Stimulated activated CD4-positive, alpha-beta T cell treated with anti-CD3 and anti-CD28 coated beads, Interleukin-4, amount 100 ng/mL, for 4 hours (primary cell): ENCODE measurements around the gene LMOD1.

ENCODE experiments used
- DNase-seq, 2 experiments: peaks; one replicate each; pipeline ENCODE4 v3.0.0-alpha.2; 2020

LMOD1 gene

GRCh38 chr1:201851949-201852348, 94.4 kb downstream of the LMOD1 start:
- DNase-seq, result no peak

- no peak for DNase-seq
Measured at GRCh38 chr1:201850053-201850397, 96.3 kb downstream of the LMOD1 start.

- no peak for DNase-seq
Measured at GRCh38 chr1:201849372-201850052, 96.8 kb downstream of the LMOD1 start.

- no peak for DNase-seq
Measured at GRCh38 chr1:201848230-201848629, 98.1 kb downstream of the LMOD1 start.

GRCh38 chr1:201847150-201847549, 99.2 kb downstream of the LMOD1 start:
- no peak for DNase-seq
